ENCODE results near the gene CAMSAP1.

DNA sequence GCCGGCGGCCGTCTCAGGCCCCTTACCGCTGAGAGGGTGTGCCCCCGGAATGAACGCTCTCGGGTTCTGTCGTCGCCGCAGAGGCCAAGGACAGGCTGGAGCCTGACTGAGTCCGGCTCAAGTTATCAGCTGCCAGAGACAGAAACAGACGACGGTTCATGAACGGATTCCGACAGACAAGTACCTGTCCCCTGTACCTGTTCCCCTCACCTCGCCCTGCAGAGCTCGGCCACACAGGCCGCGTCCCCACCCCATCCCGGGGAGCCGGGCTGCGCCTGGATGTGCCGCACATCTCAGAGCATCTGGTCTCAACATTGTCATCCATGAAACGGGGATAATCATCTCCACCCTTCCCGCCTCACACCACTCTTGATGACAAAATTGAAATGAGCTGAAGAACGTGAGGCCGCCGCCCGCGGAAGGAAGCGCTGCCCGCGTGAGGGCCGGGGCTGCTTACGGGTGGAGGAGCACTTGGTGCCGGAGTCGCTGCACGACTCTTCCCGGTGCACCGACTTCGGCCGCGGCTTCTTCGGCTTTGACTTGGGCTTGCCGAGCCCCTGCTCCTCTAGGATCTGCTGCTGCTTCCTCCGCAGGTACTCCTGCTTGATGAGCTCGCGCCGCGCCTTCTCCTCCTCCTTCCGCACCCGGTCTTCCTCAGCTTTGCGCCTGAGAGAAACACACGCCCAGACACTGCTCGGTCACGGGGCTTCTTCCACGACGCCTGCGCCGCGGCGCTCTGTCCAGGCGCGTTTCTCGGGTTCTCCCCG lies 89.2 kb downstream of the CAMSAP1 start:
- TF ChIP-seq CTCF (IDR thresholded peaks at IDR 0.05; ENCODE audit: insufficient read depth, low read depth, low read length): no peak
- no peak for TF ChIP-seq EZH2 (IDR thresholded peaks at IDR 0.05; ENCODE audit: insufficient read depth, low read length)
